Measurements from ENCODE around the gene RANBP9. TPM values are rescaled to one million over a fixed set of nuclear protein-coding genes. Genes with fewer than 3 reads are reported as not detected.

The RANBP9 gene
- total and polyA plus RNA-seq, 4 experiments from 2014 or later, result 3.4 to 52.9 (median 29.9) TPM

Other genes starting within 250 kb of the RANBP9 start
- 1 to 10 TPM in 1 of 2 experiments, under 1 TPM in 1; 0.97 to 1.1 TPM for gene GFOD1, start 224.2 kb downstream of the RANBP9 start, total RNA-seq
- gene GFOD1, start 224.2 kb downstream of the RANBP9 start, polyA plus RNA-seq, result under 1 TPM in 1 of 2 donors, not detected in 1; 0.95 TPM
- 10 to 100 TPM; 18.9 to 20.6 TPM for gene SIRT5, start 137.2 kb downstream of the RANBP9 start, total RNA-seq
- 10 to 100 TPM; 13.2 to 17.0 TPM for gene SIRT5, start 137.2 kb downstream of the RANBP9 start, polyA plus RNA-seq
- 10 to 100 TPM; 62.1 to 69.1 TPM for gene NOL7, start 96.5 kb downstream of the RANBP9 start, total RNA-seq
- gene NOL7, start 96.5 kb downstream of the RANBP9 start, polyA plus RNA-seq, result 100 to 1,000 TPM; 118 to 137 TPM
- 10 to 100 TPM; 11.3 to 11.5 TPM for gene MCUR1, start 102.7 kb upstream of the RANBP9 start, total RNA-seq
- 10 to 100 TPM in 1 of 2 donors, 1 to 10 TPM in 1; 5.9 to 11.6 TPM for gene MCUR1, start 102.7 kb upstream of the RANBP9 start, polyA plus RNA-seq
- gene RNF182, start 213.1 kb upstream of the RANBP9 start, total RNA-seq, result not detected
- gene RNF182, start 213.1 kb upstream of the RANBP9 start, polyA plus RNA-seq, result not detected